ENCODE results near the gene CA4.
"Not testable (repeated sequence)": the region's sequence is repeated elsewhere in the genome, so short reads cannot be mapped to it uniquely, and the experiment has no call there.

CA4 gene

DNA sequence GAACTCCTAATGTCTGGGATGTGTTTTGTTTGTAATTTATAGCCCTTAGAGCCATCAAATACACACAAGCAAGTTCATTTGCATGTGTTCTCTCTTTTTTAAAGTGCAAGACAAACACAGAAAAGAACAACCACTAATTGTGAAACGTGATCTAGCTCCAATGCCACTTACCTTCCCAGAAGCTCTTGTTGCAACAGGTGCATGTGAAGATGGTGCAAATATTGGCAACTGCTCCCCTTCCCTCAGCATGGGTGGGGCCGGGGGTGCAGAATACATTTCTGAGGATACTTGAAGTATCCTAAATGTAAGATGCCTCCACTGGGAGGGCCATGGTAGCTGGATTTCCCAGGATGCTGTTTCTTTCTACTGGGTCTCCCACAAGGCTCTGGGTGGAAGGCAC, 28.4 kb downstream of the CA4 start:
- DNase-seq: not testable (repeated sequence)

DNA sequence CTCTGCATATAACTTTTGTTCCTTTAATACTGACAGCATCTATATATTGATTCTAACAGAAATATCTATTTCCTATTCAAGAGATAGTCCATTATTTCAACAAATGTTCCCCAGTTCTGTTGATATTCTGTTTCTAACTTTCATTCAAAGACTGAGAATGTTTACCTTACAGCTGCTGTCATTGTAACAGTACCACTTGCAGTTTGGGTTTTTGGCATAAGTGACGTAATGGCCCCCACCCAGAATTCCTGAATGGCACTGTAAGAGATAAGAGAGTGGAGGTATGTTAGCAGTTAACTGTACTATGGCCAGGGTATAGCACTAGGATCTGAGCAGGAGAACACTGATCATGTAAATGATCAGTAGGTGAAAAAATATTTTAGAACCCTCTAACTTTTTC, 30.6 kb downstream of the CA4 start:
- not testable (repeated sequence) for DNase-seq

DNA sequence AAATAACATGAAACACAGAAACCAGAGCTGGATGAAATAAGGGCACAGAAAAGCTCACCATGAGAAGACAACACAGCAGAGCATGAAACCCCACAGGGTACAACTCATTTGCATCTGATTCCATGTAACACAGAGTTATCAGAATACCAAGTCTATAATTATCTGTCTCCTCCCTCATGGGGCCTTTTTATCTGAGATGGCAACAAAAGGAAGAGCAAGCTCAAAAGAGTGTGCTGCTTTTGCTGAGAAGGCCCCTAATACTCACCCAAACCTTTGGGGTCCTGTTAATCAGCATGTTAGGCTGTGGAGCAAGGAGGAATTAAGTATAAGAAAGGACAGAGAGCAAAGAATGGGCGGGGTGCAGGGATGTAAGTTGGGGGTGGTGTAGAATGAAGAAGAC, 36.6 kb downstream of the CA4 start:
- DNase-seq: not testable (repeated sequence)

- not testable (repeated sequence) for DNase-seq
These were observed 37.3 kb downstream of the CA4 start for GRCh38 chr17:60186846-60187745.

GRCh38 chr17:60188759-60189158, 39.0 kb downstream of the CA4 start:
- no peak for DNase-seq

DNA sequence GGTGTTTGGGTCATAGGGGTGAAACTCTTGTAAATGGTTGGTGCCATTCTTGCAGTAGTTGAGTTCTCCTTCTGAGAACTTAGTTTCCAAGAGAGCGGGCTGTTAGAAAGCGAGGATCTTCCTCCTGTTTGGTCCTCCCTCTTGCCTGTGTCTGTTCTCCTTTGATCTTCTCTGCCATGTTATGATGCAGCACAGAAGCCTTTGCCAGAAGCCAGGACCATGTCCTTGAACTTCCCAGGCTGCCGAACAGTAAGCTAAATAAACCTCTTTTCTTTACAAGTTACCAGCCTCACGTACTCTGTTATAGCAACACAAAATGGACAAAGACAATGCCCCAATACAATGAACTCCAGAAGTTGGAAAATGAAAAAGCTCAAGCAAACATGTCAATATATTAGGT, 40.3 kb downstream of the CA4 start:
- DNase-seq: not testable (repeated sequence)

- not testable (repeated sequence) for DNase-seq
These were observed 43.3 kb downstream of the CA4 start for GRCh38 chr17:60193032-60193431.

DNA sequence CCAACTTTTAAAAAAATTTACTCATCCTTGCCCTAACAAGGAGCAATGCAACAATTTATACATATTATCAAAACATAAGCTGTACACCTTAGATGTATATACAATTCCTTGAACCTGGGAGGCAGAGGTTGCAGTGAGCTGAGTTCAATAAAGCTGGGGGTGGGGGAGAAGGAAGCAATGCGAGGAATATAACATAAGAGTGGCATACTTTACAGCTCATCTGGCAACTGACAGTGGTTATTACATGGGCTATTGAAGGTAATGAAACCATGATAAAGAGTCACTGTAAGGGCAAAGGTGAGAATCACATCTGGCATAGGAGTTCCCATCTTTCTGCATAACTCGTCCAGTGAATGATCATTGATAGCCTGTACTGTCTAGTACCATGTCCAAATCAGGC, 43.7 kb downstream of the CA4 start:
- DNase-seq: no peak

- not testable (repeated sequence) for DNase-seq
These were observed 44.4 kb downstream of the CA4 start for GRCh38 chr17:60194141-60194540.

GRCh38 chr17:60198630-60199029, 48.9 kb downstream of the CA4 start:
- DNase-seq: not testable (repeated sequence)

DNA sequence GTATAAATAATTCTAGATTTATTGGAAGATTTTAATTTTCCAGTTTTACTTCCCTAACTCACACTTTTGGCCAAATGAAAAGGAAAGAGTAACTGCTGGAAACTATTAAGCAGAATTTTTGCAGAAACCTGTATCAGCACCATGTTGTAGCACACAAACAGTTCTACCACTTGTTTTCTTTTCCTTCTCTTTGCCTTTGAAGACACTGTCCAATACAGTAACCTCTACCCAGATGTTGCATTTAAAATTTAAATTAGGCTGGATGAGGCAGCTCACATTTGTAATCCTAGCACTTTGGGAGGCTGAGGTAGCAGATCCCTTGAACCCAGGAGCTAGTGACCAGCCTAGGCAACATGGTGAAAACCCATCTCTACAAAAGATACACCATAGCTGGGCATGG, 56.0 kb downstream of the CA4 start:
- not testable (repeated sequence) for DNase-seq

DNA sequence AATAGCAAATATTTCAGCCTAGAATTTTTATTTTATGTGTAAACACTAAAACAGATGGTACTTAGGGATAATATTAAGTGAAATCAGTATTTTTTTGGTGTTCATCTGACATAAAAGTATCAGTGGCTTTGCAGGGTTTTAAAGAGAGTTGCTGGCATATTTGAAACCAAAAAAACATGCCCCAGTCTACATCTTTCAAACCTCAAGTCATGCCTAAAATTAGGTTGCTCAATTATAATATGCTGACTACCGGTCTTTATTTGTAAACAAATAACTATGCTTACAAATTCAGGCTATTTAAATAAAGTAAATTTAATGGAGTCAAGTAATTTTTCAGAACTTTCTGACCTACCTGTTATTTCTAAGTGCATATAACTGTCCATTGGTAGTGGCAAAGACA, 58.5 kb downstream of the CA4 start:
- DNase-seq: not testable (repeated sequence)

Data from NCI-H1048 (cell line).